PFSK-1 (cell line): ENCODE data around the gene TEX52.

ENCODE experiments used
- FOXP2 ChIP-seq: optimal IDR thresholded peaks from 2 replicates; pipeline ENCODE3; 2011; ENCODE audit warnings: borderline replicate concordance, control low read depth, inconsistent platforms; ENCODE audit not compliant: insufficient read depth; ENCODE audit errors: extremely low read length, extremely low read depth
- POLR2AphosphoS5 ChIP-seq: IDR thresholded peaks from 2 replicates; pipeline ENCODE4 v1.6.1; 2012; ENCODE audit warnings: low read depth, mild to moderate bottlenecking, control low read depth, low read length, moderate library complexity
- REST ChIP-seq, 2 experiments: IDR thresholded peaks; 2 replicates each; pipeline versions ENCODE4 v1.6.1 to v1.8.0; 2011 to 2012; ENCODE audit warnings: low read depth in 2 of 2, low read length in 2 of 2, control low read depth in 1 of 2, inconsistent platforms in 1 of 2, mild to moderate bottlenecking in 1 of 2, moderate library complexity in 1 of 2; ENCODE audit not compliant: insufficient read depth in 1 of 2
- SIN3A ChIP-seq: IDR thresholded peaks from 2 replicates; pipeline ENCODE4 v1.6.1; 2012; ENCODE audit warnings: mild to moderate bottlenecking, low read length, moderate library complexity, borderline replicate concordance; ENCODE audit not compliant: insufficient read depth
- TAF1 ChIP-seq: IDR thresholded peaks from 2 replicates; pipeline ENCODE4 v1.6.1; 2012; ENCODE audit warnings: low read length, control low read depth, borderline replicate concordance; ENCODE audit not compliant: insufficient read depth

TEX52 gene

GRCh38 chr12:2897418-2897817 lies 40.6 kb upstream of the TEX52 start:
- no peak for TF ChIP-seq REST (IDR thresholded peaks at IDR 0.05; ENCODE audit: insufficient read depth in 1 of 2, low read depth in 2 of 2, low read length in 2 of 2)
- no peak for TF ChIP-seq FOXP2
- TF ChIP-seq TAF1, result no peak
- no peak for TF ChIP-seq SIN3A
- no peak for TF ChIP-seq POLR2AphosphoS5

GRCh38 chr12:2895511-2895910 lies 38.7 kb upstream of the TEX52 start:
- no peak for TF ChIP-seq SIN3A
- no peak for TF ChIP-seq TAF1
- no peak for TF ChIP-seq REST (IDR thresholded peaks at IDR 0.05; ENCODE audit: insufficient read depth in 1 of 2, low read depth in 2 of 2, low read length in 2 of 2)
- TF ChIP-seq FOXP2, result no peak
- no peak for TF ChIP-seq POLR2AphosphoS5

- TF ChIP-seq POLR2AphosphoS5 (no peak), REST (IDR thresholded peaks at IDR 0.05; ENCODE audit: insufficient read depth in 1 of 2, low read depth in 2 of 2, low read length in 2 of 2) (no peak), FOXP2 (no peak), SIN3A (no peak), TAF1 (no peak)
Observed at GRCh38 chr12:2895051-2895451, 38.2 kb upstream of the TEX52 start.

GRCh38 chr12:2893007-2893406 lies 36.2 kb upstream of the TEX52 start:
- no peak for TF ChIP-seq SIN3A
- TF ChIP-seq POLR2AphosphoS5, result no peak
- TF ChIP-seq FOXP2, result no peak
- no peak for TF ChIP-seq REST (IDR thresholded peaks at IDR 0.05; ENCODE audit: insufficient read depth in 1 of 2, low read depth in 2 of 2, low read length in 2 of 2)
- TF ChIP-seq TAF1, result no peak

GRCh38 chr12:2892246-2892645 lies 35.4 kb upstream of the TEX52 start:
- TF ChIP-seq POLR2AphosphoS5, result no peak
- TF ChIP-seq TAF1, result no peak
- no peak for TF ChIP-seq FOXP2
- TF ChIP-seq REST (IDR thresholded peaks at IDR 0.05; ENCODE audit: insufficient read depth in 1 of 2, low read depth in 2 of 2, low read length in 2 of 2), result no peak
- no peak for TF ChIP-seq SIN3A
